ENCODE data around the gene FGFR3. TPM values are rescaled to one million over a fixed set of nuclear protein-coding genes. Genes with fewer than 3 reads are reported as not detected.

FGFR3 gene
- total and polyA plus RNA-seq, 10 of the 15 experiments (the other 5 are each of a cell fraction or from before 2014, with no cell fraction given): 0.05 to 0.33 (median 0.18) TPM; not detected in 6

- no peak for FAIRE-seq
- no peak overlapping the region for H3K4me2 ChIP-seq (ENCODE audit: control insufficient read depth, insufficient read depth)
- H3K9me3 ChIP-seq (replicated peaks; ENCODE audit: control insufficient read depth, insufficient read depth, low read length): no peaks in the 10 kb centered on the region
- CTCF ChIA-PET: interaction anchor here (0.6 kb wide), 1 partner anchor 19 kb away, joined by 3 read pairs; no protein-coding TSS in a partner anchor
- in situ Hi-C loops (cut with MboI) (no loop called here), intact Hi-C loops (cut with micrococcal nuclease; ENCODE audit: unreplicated experiment) (no loop called here)
- WGBS (ENCODE audit: insufficient coverage, insufficient replicate concordance, low lambda C conversion rate, missing lambda C conversion rate): 8% methylated on average over 10 of the region's 10 CpGs
- RAD21 ChIA-PET (ENCODE audit: unreplicated experiment): no interaction called here
- H3K27ac ChIP-seq (ENCODE audit: control insufficient read depth, insufficient read depth): no peak overlapping the region
- POLR2A ChIA-PET: no interaction called here
- H2AFZ ChIP-seq (ENCODE audit: control insufficient read depth, low read depth, low read length): no peak overlapping the region
- no peak for ATAC-seq
- BruUV-seq (replicated peaks): no TSS peak
- H3K4me3 ChIP-seq: no peak overlapping the region
- no peaks in the 10 kb centered on the region for H4K20me1 ChIP-seq (ENCODE audit: control insufficient read depth, insufficient read depth)
- TF ChIP-seq SMAD5 (IDR thresholded peaks at IDR 0.05; ENCODE audit: low read depth): no peak
- TF ChIP-seq ELK1 (IDR thresholded peaks at IDR 0.05; ENCODE audit: low read depth, low read length): no peak
- no peak for TF ChIP-seq MYB (IDR thresholded peaks at IDR 0.05; ENCODE audit: borderline replicate concordance, low read depth, low read length)
- TF ChIP-seq RUNX3 (IDR thresholded peaks at IDR 0.05; ENCODE audit: low read length): no peak
- no peak for TF ChIP-seq HDGF (IDR thresholded peaks at IDR 0.05)
- TF ChIP-seq USF1 (IDR thresholded peaks at IDR 0.05; ENCODE audit: borderline replicate concordance, extremely low read length, insufficient read depth, low read depth, low read length): no peak
- TF ChIP-seq RFX5 (IDR thresholded peaks at IDR 0.05; ENCODE audit: low read depth, low read length): no peak
- no peak for TF ChIP-seq HCFC1 (IDR thresholded peaks at IDR 0.05; ENCODE audit: low read length)
- TF ChIP-seq BRCA1 (IDR thresholded peaks at IDR 0.05; ENCODE audit: low read depth, low read length): no peak
- TF ChIP-seq SREBF2 (IDR thresholded peaks at IDR 0.05; ENCODE audit: low read length): no peak
- no peak for TF ChIP-seq E2F4 (IDR thresholded peaks at IDR 0.05; ENCODE audit: low read depth, low read length)
- no peak for TF ChIP-seq DPF2 (IDR thresholded peaks at IDR 0.05)
- no peak overlapping the region for H3K9ac ChIP-seq (ENCODE audit: control insufficient read depth, insufficient read depth, low read length)
- DNase-seq (ENCODE audit: low read depth, low spot score): no peak
- SMC1A ChIA-PET (ENCODE audit: uncharacterized antibody, unreplicated experiment): no interaction called here
- H3K27me3 ChIP-seq (replicated peaks in 1 of 2; ENCODE audit: control insufficient read depth in 2 of 2, insufficient read depth in 2 of 2, low read length in 1 of 2): peaks cover 0 to 5% of the 10 kb centered on the region in 2 experiments; a peak in 2 of 4 replicates
- H3K79me2 ChIP-seq (ENCODE audit: control insufficient read depth, insufficient read depth, low read length): no peaks in the 10 kb centered on the region
- no peaks in the 10 kb centered on the region for H3K4me1 ChIP-seq (ENCODE audit: control insufficient read depth, insufficient read depth, low read length)
- no peaks in the 10 kb centered on the region for H3K36me3 ChIP-seq (ENCODE audit: control insufficient read depth in 2 of 2, insufficient read depth in 2 of 2, low read length in 1 of 2)
These were observed 7.7 kb downstream of the FGFR3 start for GRCh38 chr4:1800805-1801204.
